ENCODE results near the gene CACNA2D4.

DNA sequence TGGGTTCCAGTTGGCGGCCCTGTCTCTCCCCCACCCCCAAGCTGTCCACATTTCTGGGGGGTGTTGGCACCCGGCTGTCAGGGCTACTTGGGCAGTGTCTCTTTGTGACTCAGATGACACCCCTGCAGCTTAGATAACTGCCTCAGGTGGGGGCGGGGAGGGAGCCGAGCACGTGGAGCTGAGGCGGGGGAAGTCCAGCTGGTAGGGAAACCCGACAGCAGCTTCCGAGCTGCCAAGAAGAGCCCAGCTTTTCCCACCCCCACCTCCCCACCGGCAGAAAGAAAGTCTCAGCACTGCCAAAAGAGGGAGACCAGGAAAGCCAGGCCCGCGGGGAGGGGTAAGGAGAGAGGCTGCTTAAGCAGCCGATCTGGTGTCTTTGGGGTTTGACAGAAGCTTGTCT, 96.6 kb downstream of the CACNA2D4 start:
- no peak for TF ChIP-seq EZH2 (optimal IDR thresholded peaks at IDR 0.05; ENCODE audit: low read depth, low read length)
- TF ChIP-seq, protein P1, sequence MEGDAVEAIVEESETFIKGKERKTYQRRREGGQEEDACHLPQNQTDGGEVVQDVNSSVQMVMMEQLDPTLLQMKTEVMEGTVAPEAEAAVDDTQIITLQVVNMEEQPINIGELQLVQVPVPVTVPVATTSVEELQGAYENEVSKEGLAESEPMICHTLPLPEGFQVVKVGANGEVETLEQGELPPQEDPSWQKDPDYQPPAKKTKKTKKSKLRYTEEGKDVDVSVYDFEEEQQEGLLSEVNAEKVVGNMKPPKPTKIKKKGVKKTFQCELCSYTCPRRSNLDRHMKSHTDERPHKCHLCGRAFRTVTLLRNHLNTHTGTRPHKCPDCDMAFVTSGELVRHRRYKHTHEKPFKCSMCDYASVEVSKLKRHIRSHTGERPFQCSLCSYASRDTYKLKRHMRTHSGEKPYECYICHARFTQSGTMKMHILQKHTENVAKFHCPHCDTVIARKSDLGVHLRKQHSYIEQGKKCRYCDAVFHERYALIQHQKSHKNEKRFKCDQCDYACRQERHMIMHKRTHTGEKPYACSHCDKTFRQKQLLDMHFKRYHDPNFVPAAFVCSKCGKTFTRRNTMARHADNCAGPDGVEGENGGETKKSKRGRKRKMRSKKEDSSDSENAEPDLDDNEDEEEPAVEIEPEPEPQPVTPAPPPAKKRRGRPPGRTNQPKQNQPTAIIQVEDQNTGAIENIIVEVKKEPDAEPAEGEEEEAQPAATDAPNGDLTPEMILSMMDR (IDR thresholded peaks at IDR 0.05; ENCODE audit: low read length), result no peak
